Tibial nerve (tissue), 4 donors: ENCODE results near the gene SIGMAR1.

Experiments used
- CTCF ChIP-seq, 5 experiments: fragments of 200-600 bp in 3 of 5; fragments of 450-650 bp in 2 of 5; sonication (generic) in 3 of 5; IDR thresholded peaks; one replicate each; pipeline ENCODE4 v1.5.1; 2016 to 2019; ENCODE audit warnings: antibody characterized with exemption in 5 of 5, mild to moderate bottlenecking in 3 of 5, moderate library complexity in 2 of 5
- EP300 ChIP-seq, 2 donors: sonication (generic); formaldehyde crosslinking; IDR thresholded peaks; one replicate each; pipeline ENCODE4 v1.6.1; 2017; ENCODE audit warnings: antibody characterized with exemption in 2 of 2, mild to moderate bottlenecking in 1 of 2
- POLR2A ChIP-seq, 2 donors: fragments of 450-650 bp; IDR thresholded peaks; one replicate each; pipeline ENCODE4 v1.6.1; 2017; ENCODE audit warnings: antibody characterized with exemption in 2 of 2, mild to moderate bottlenecking in 2 of 2, moderate library complexity in 2 of 2

GRCh38 chr9:34594177-34594576 is 43.4 kb downstream of the SIGMAR1 start:
- TF ChIP-seq CTCF (IDR thresholded peaks at IDR 0.05) (no peak), POLR2A (IDR thresholded peaks at IDR 0.05) (no peak), EP300 (IDR thresholded peaks at IDR 0.05) (no peak)
